Left lung (tissue), 10 donors: ENCODE results near the gene USP24. TPM values are rescaled to one million over a fixed set of nuclear protein-coding genes. Genes with fewer than 3 reads are reported as not detected.

ENCODE experiments used
- ATAC-seq: fragments of 200-7000 bp; cut with Tn5 transposase; one replicate; pipeline ENCODE4 v1.9.1; 2020; ENCODE audit warnings: moderate library complexity
- DNase-seq, 4 donors: peaks; one replicate each; pipeline ENCODE4 v3.0.0-alpha.2; 2013 to 2020
- H3K27ac ChIP-seq, 2 donors: fragments of 200-600 bp; sonication (generic) in 1 of 2; one replicate each; pipeline versions ENCODE4 v1.5.0 to v1.8.0; 2020 to 2021
- H3K27me3 ChIP-seq, 2 donors: fragments of 200-600 bp; sonication (generic) in 1 of 2; one replicate each; pipeline versions ENCODE4 v1.5.0 to v1.8.0; 2020 to 2021
- H3K36me3 ChIP-seq, 2 donors: fragments of 200-600 bp; sonication (generic) in 1 of 2; one replicate each; pipeline versions ENCODE4 v1.5.0 to v1.8.0; 2020 to 2021
- H3K4me1 ChIP-seq, 2 donors: fragments of 200-600 bp; one replicate each; pipeline ENCODE4 v1.8.0; 2021
- H3K4me3 ChIP-seq, 2 donors: fragments of 200-600 bp; sonication (generic) in 1 of 2; one replicate each; pipeline versions ENCODE4 v1.5.0 to v1.8.0; 2020 to 2021; ENCODE audit warnings: mild to moderate bottlenecking in 1 of 2
- H3K9me3 ChIP-seq, 2 donors: fragments of 200-600 bp; sonication (generic) in 1 of 2; one replicate each; pipeline versions ENCODE4 v1.5.0 to v1.8.0; 2020 to 2021
- intact Hi-C, 2 donors: fragments of 100-400 bp; cut with DNase I; formaldehyde crosslinking; loops; one replicate each; pipeline versions ENCODE4 v1.11.2 to v1.14.2; 2022
- polyA plus RNA-seq, 6 donors: library from polyadenylated mRNA; unstranded; fragments of 120-200 nt; gene quantifications; one replicate each; pipeline ENCODE4 v1.2.1, GENCODE V29; 2013; ENCODE audit not compliant: insufficient read length in 6 of 6
- total RNA-seq, 2 donors: library from RNA; stranded (reverse); fragmentation: NEBNext Ultra II Directional; extraction: Animal tissue kit (Norgen Biotek cat#: 25700); gene quantifications; one replicate each; pipeline ENCODE4 v1.2.1, GENCODE V29; 2021
- TF ChIP-seq, protein P1 (sequence below), 2 donors: fragments of 200-600 bp; sonication (generic) in 1 of 2; IDR thresholded peaks; one replicate each; pipeline versions ENCODE4 v1.5.0 to v1.8.0; 2021; ENCODE audit warnings: antibody characterized with exemption in 2 of 2
- donor health status: DM: no; HTN: yes; CAD: no.
- donor health status: DM: no; HTN: no; CAD: no.

The USP24 gene
- total and polyA plus RNA-seq, 8 donors, result 26.1 to 63.7 (median 47.2) TPM

DNA sequence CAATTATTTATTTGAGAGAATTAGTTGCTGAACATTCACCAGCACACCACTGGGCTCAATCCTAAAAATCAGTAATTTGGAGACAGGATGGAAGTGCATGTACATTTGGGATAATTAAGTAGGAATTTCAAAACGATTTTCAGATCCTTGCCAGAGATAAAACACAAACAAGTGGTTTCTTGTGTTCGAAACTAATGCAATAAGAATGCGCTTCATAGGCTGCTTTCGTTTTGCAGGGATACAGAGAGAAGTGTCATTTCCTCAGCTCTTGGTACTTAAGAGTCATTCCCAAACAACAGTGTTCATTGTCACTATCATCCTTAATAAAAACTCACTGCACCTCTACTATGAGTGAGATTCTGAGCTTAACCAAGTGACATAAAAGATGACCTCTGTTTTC lies 20.6 kb upstream of the USP24 start:
- H3K27me3 ChIP-seq, result no peaks in the 10 kb centered on the region
- H3K36me3 ChIP-seq, result no peaks in the 10 kb centered on the region
- H3K4me3 ChIP-seq, result no peak overlapping the region
- H3K9me3 ChIP-seq, result no peaks in the 10 kb centered on the region
- TF ChIP-seq, protein P1, sequence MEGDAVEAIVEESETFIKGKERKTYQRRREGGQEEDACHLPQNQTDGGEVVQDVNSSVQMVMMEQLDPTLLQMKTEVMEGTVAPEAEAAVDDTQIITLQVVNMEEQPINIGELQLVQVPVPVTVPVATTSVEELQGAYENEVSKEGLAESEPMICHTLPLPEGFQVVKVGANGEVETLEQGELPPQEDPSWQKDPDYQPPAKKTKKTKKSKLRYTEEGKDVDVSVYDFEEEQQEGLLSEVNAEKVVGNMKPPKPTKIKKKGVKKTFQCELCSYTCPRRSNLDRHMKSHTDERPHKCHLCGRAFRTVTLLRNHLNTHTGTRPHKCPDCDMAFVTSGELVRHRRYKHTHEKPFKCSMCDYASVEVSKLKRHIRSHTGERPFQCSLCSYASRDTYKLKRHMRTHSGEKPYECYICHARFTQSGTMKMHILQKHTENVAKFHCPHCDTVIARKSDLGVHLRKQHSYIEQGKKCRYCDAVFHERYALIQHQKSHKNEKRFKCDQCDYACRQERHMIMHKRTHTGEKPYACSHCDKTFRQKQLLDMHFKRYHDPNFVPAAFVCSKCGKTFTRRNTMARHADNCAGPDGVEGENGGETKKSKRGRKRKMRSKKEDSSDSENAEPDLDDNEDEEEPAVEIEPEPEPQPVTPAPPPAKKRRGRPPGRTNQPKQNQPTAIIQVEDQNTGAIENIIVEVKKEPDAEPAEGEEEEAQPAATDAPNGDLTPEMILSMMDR (IDR thresholded peaks at IDR 0.05), result no peak
- ATAC-seq, result peak; percentile 44
- DNase-seq, result no peak
- no peaks in the 10 kb centered on the region for H3K4me1 ChIP-seq
- intact Hi-C loops, result no loop called here
- no peak overlapping the region for H3K27ac ChIP-seq

DNA sequence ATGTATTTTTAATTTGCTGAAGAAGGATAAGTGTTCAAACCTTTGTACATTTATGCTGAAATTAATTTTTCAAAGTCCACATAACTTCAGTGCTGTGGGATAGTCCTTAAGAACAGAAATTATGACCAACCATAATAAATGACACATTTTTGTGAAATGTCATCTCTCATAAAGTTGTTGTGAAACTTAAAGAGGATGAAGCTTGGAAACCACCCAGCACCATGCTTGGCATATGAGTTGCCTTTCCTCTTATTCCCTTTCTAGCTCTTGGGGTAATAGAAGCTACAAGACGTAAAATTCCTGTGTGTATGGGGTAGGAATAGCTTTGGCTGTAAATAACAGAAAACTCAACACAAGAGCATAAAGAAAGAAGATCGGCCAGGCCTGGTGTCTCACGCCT lies 18.9 kb upstream of the USP24 start:
- no peak for ATAC-seq
- TF ChIP-seq, protein P1 (IDR thresholded peaks at IDR 0.05), result no peak
- intact Hi-C loops, result no loop called here

DNA sequence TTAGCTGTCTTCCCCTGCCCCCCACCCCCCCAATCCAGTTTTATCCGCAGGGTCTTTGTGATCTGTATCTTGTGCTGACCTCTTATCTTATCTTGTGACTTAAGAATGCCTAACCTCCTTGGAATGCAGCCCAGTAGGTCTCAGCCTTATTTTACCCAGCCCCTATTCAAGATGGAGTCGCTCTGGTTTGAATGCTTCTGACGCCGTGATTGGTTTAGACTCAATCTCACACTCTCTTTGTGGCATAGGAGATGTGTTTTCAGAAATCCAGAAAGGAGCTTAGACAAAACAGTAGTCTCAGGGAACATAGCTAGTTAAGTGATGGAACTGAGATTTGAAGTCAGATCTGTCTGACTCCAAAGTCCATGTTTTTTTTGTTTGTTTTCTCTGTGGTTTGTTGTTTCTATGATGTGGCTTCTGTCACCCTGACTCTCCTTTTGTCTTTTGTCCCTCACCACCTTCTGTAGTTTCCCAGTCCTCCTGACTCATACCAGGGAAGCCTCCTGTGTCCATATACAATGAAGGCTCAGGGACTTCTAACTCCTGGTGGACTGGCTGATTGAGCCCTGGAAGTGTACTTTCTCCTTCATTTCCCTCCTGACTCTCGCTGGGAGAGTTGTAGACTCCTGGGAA lies 18.1 kb upstream of the USP24 start:
- TF ChIP-seq, protein P1 (IDR thresholded peaks at IDR 0.05), result no peak
- ATAC-seq, result no peak
- DNase-seq, result no peak
- H3K4me3 ChIP-seq, result no peak overlapping the region
- H3K9me3 ChIP-seq, result no peaks in the 10 kb centered on the region
- no peaks in the 10 kb centered on the region for H3K27me3 ChIP-seq
- no peak overlapping the region for H3K27ac ChIP-seq
- H3K36me3 ChIP-seq, result no peaks in the 10 kb centered on the region
- H3K4me1 ChIP-seq, result no peaks in the 10 kb centered on the region
- intact Hi-C loops, result no loop called here

More for the DNA sequence above, 18.9 kb upstream of the USP24 start:
- Histone ChIP-seq H3K36me3 (no peaks in the 10 kb centered on the region), H3K4me1 (no peaks in the 10 kb centered on the region), H3K4me3 (no peak overlapping the region), H3K27me3 (no peaks in the 10 kb centered on the region), H3K27ac (no peak overlapping the region), H3K9me3 (no peaks in the 10 kb centered on the region)
- DNase-seq, result no peak

DNA sequence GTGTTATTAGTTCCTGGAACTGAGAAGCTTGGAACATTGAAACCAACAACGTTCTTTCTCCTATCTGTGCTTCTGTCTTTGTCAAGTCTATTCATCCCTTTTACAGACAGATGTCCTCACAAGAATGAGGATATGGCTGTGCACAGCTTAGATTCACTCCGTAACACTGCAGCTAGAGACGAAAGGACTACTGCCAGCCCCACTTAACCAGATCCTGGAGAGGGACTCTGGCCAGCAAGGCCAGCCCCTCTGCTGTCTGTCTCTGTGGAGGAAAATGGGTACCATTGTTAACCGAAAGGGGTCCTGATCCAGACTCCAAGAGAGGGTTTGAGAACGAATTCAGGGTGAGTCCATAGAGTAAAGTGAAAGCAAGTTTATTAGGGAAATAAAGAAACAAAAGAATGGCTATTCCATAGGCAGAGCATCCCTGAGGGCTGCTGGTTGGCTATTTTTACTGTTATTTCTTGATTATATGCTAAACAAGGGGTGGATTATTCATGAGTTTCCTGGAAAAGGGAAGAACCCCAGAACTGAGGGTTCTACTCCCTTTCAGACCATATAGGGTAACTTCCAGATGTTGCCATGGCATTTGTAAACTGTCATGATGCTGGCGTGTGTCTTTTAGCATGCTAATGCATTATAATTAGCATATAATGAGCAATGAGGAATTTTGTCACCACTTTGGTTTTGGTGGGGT lies 17.4 kb upstream of the USP24 start:
- DNase-seq, result no peak
- peaks cover 0 to 7% of the 10 kb centered on the region in 2 donors for H3K9me3 ChIP-seq
- no peak overlapping the region for H3K4me3 ChIP-seq
- ATAC-seq, result no peak
- TF ChIP-seq, protein P1 (IDR thresholded peaks at IDR 0.05), result no peak
- no peak overlapping the region for H3K27ac ChIP-seq
- no peaks in the 10 kb centered on the region for H3K4me1 ChIP-seq
- H3K27me3 ChIP-seq, result no peaks in the 10 kb centered on the region
- H3K36me3 ChIP-seq, result no peaks in the 10 kb centered on the region
- intact Hi-C loops, result no loop called here

DNA sequence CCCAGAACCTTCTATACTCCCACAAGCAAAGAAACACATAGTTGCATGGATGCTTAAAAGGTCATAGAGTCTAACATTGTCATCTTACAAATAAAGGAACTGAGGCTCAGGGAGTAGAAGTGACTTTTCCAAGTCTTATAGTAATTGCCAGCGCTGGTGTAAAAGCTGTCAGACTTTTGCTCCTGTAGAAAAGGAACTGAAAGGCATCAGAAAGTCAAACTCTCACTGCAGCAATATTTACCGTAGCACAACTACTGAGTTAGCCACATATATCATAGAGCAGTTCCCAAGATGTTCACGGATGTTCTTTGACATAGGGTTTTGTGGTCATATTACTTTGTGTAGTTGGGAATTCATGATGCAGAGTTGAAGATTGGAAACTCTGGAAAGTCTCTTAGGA lies 16.6 kb upstream of the USP24 start:
- TF ChIP-seq, protein P1 (IDR thresholded peaks at IDR 0.05), result no peak
- DNase-seq (no peak), ATAC-seq (no peak)
- Histone ChIP-seq H3K27me3 (no peaks in the 10 kb centered on the region), H3K36me3 (no peaks in the 10 kb centered on the region), H3K4me1 (no peaks in the 10 kb centered on the region), H3K27ac (no peak overlapping the region), H3K9me3 (peaks cover 0 to 12% of the 10 kb centered on the region in 2 donors), H3K4me3 (no peak overlapping the region)
- intact Hi-C loops, result no loop called here
